Stimulated activated CD4-positive, alpha-beta T cell treated with anti-CD3 and anti-CD28 coated beads, Interleukin-2, amount 100 ng/mL, for 24 hours (primary cell): ENCODE measurements around the gene CENPH.
"Not testable (repeated sequence)": the region's sequence is repeated elsewhere in the genome, so short reads cannot be mapped to it uniquely, and the experiment has no call there.

ENCODE experiments used
- DNase-seq, 2 donors: peaks; one replicate each; pipeline ENCODE4 v3.0.0-alpha.2; 2020

The CENPH gene

DNA sequence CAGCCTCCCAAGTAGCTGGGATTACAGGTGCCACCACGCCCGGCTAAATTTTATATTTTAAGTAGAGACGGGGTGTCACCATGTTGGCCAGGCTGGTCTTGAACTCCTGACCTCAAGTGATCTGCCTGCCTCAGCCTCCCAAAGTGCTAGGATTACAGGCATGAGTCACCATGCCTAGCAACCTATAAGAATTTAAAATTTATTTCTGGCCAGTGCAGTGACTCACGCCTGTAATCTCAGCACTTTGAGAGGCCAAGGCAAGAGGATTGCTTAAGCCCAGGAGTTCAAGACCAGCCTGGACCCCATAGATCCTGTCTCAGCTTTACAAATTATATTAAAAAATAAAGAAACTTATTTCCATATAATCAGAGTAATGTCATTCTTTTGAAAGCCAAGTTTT lies 66.6 kb downstream of the CENPH start:
- DNase-seq: not testable (repeated sequence)

DNA sequence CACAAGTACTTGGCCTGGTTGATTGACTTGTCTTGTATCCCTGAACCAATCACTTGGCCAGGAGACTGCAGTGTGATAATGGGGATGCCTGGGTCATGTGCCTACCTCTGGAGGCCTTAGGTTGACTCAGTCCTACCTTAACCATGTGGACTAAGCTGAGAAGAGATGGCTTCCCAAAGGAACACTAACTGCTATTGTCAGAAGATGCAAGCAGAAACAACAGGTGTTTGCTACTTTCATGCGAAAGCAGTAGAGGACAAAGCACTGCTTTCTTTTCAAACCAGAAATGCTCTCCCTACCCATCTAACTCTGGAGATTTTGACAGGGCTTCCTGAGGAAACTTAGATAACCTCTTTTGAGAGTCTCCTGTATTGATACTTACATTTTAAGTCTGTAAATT lies 68.2 kb downstream of the CENPH start:
- no peak for DNase-seq
